Activated CD4-positive, alpha-beta T cell treated with anti-CD3 and anti-CD28 coated beads, Interleukin-10, Interleukin-2, amounts not matched to agents 100 ng/mL and 50 ng/mL, durations not matched to agents 16 hours and 8 hours (primary cell): ENCODE data around the gene DDIT3.

Source experiments
- DNase-seq: peaks from one replicate; pipeline ENCODE4 v3.0.0-alpha.2; 2020

The DDIT3 gene

DNA sequence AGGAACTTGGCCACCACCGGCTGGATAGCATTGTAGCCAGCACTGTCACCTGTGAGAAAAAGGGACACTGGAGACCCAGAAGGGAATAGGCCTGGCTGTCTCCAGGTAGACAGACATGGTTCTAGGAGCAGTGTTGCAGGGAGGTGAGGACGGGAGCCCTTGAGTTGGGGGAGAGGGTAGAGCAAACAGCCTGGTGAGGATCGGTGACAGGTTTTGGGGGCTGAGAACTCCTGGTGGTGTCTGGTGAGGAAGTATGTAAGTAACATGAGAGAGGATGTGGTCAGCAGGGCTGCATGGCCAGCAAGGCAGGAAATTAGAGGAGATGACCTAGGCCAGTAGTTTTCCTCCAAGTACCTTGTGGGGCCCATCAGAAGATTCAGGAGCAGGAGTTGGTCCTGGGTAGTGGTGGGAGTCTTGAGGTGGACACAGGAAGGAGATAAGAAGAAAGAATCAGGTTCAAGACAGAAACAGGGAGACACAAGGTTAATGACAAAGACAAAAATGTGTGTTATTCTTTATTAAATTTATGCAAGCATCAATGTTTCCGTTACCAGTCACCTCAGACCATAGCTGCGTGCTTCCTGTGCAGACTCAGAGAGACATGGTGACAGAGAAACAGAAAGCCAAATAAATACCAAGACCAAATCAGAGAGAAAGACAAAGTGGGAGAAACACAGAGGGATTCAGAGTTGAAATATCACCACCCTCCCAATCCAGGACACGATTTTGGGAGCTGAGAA, 40.8 kb downstream of the DDIT3 start, which contains the start of gene ARHGAP9:
TSS of gene ARHGAP9 (minus strand) at position 491 of the 740 bp plus-strand sequence. CDS start at position 31, 460 bp downstream.
- DNase-seq: peak; percentile 76

DNA sequence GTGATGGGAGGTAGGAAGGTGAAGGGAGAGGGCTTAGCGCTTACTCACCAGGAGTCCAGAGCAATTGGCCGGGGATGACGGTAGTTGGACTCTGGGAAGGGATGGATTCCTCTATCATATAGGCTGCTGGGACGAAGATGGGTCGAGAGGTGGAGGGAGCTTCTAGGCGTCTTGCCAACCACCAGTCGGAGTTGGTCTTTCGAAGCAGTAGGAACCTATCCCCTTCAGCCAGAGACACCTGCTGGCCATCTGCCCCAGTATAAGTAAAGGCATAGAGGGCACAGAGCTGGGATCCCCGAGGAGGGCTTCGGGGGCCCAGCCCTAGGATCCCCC, 41.3 kb downstream of the DDIT3 start:
- DNase-seq: no peak

DNA sequence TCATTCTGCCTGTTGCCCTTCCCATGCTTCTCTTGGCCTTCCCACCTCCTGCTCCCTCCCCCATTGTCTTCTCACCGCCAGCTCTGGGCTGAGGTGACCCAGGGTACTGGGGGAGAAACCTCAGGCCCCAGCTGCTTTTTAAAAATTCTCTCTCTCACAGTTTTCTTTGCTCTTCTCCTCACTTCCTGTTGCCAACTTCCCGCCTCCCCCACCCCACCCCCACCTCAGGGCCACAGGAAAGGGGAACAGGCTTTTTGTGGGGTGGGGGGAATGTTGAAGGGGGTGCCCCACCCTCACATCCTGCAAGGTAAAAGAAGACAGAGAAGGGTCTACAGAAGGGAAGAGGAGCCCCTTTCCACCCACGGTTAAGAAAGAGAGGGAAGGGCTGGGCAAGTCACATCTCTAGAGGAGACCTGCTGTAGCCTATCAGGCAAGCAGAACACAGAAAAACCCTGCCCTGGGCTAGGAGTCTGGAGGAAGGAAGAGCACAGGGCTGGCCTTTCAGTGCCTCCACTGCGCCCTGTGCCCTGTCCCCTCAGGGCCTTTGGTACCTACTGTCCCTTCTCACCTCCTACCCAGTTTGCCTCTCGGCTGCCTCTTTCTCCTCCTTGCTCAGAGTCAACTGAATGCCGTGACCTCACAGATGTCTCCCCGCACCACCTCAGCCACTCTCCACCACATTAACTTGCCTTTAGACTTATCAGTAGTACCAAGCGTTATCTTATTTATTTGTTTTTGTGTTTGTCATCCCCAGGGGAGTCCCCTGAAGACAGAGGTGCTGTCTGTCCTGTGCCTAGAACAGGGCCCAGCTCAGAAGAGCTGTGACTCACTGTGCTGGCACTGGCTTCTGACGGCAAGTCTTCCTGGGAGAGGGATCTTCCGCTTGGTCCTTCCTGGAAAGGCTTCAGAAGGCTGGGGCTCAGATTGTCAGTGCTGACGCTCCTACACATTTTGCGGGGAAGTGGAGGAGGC, 42.3 kb downstream of the DDIT3 start:
- peak; percentile 70 for DNase-seq

DNA sequence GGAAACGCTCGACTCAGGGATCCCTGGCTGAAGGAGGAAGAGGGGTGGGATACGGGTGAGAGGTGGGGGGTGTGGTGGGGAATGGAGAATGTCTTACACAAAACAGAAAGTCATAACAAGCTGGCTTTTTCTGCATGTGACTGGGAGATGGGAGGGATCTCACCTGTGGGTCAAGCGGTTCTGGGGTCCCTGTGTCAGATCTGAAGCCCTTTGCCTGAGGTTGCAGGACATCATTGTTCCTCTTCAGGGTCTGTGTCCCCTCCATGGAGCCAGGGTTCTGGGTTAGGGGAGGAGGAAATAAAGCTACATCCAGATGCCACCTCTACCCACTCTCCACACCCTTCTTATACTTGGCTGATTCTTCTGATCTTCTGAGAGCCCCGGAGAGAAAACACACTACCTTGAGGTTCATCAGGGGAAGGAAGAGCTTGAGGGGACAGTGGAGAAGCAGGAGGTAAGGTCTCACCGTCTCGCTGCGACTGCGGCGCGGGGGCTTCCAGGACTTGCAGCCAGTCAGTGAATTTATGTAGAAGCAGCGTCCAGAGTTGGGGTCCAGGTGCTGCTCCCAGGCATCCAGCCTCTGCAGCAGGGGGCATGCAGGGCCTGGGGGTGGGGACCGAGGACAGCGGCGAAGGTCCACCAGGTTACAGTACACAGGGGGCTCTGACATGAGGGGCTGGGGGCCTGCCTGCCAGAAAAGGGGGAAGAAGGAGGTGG, 43.2 kb downstream of the DDIT3 start:
- peak; percentile 23 for DNase-seq

GRCh38 chr12:57476162-57476992, 43.9 kb downstream of the DDIT3 start:
- peak; percentile 89 for DNase-seq

DNA sequence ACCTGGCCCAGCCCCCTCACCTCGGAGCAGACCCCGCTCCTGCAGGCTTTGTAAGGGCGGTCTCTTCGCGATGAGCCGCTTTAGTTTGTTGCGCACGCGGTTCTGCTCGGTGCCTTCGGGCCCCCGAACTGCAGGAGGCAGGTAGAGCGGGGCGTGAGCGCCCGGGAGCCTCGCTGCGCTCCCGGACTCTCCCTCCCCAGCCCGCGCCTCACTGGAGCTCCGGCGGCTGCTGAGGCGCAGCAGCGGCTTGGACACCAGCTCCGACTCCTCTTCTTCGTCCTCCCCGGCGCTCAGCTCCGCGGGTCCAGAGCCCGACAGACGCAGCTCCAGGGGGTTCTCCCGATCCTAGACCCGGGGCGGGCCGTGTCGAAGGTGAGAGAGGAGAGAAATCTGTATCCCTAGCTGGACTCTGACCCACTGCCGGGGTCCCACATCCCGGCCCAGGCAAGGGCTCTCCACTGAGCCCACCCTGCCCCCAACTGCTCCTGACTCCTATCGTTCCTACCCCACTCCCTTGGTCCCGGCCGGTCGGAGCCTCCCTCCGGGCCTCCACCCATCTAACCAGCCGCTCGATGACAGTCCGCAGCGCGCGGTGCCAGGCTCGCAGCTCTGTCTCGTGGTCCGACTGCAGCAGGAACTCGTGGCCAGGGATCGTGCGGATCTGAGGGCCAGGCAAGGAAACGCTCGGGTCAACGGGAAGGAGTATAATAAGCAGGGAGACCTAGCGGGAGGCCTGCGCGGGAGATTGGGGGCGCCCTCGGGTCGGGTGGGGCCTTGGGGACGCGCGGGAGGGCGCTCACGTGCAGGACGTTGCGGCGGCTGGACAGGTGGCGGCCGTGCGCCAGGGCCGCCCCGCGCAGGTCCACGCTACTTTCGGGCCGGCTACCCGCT, 44.8 kb downstream of the DDIT3 start:
- no peak for DNase-seq

GRCh38 chr12:57474862-57475261, 45.5 kb downstream of the DDIT3 start:
- DNase-seq: no peak

- DNase-seq: no peak
Observed at GRCh38 chr12:57474430-57474829, 45.9 kb downstream of the DDIT3 start.

GRCh38 chr12:57473886-57474285, 46.4 kb downstream of the DDIT3 start:
- no peak for DNase-seq

GRCh38 chr12:57473392-57473791, 46.9 kb downstream of the DDIT3 start:
- DNase-seq: no peak

GRCh38 chr12:57472391-57472790, 47.9 kb downstream of the DDIT3 start:
- DNase-seq: no peak

DNA sequence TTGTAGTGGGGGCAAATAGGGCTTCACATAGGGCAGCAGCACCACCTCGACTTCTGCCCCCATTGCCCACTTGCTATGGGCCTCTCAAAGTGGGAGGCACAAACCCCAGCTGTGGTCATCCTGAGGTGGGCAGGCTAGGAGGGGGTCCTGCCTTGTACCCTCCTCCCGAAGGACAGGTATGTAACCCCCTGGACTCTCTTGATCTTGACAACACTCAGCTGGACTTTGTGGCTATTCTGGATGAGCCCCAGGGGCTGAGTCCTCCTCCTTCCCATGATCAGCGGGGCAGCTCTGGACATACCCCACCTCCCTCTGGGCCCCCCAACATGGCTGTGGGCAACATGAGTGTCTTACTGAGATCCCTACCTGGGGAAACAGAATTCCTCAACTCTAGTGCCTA, 48.7 kb downstream of the DDIT3 start:
- DNase-seq: no peak

GRCh38 chr12:57470970-57471656, 49.2 kb downstream of the DDIT3 start:
- no peak for DNase-seq

DNA sequence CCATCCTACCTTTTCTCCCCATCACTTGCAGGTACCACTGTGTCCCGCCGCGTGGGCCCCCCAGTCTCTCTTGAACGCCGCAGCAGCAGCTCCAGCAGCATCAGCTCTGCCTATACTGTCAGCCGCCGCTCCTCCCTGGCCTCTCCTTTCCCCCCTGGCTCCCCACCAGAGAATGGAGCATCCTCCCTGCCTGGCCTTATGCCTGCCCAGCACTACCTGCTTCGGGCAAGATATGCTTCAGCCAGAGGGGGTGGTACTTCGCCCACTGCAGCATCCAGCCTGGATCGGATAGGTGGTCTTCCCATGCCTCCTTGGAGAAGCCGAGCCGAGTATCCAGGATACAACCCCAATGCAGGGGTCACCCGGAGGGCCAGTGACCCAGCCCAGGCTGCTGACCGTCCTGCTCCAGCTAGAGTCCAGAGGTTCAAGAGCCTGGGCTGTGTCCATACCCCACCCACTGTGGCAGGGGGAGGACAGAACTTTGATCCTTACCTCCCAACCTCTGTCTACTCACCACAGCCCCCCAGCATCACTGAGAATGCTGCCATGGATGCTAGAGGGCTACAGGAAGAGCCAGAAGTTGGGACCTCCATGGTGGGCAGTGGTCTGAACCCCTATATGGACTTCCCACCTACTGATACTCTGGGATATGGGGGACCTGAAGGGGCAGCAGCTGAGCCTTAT, 49.9 kb downstream of the DDIT3 start:
- DNase-seq: no peak

DNA sequence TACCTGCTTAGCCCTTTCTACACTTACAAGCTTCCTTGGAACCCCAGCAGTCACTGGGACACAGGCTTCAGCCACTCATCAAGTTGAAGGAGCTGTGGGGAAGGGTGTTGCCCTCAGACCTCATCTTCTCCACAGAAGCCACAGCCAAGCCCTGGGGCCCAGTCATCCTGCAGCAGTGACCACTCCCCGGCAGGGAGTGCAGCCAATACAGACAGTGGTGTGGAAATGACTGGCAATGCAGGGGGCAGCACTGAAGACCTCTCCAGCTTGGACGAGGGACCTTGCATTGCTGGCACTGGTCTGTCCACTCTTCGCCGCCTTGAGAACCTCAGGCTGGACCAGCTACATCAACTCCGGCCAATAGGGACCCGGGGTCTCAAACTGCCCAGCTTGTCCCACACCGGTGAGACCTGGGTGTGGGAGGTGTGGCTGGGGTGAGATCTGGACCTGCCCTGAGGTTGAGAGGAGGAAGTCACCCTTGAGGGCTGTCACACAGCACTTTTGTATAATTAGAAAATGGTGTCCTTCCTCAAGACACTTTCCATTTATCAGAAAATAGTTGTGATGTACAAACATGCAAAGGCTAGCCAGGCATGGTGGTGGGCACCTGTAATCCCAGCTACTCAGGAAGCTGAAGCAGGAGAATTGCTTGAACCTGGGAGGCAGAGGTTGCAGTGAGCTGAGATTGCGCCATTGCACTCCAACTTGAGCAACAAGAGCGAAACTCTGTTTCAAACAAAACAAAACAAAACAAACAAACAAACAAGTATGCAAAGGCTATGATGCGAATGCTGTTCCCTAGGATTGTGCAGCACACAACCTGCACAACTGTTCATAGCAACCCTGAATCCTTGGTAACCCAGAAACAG, 50.8 kb downstream of the DDIT3 start:
- no peak for DNase-seq

GRCh38 chr12:57467915-57468314, 52.4 kb downstream of the DDIT3 start:
- DNase-seq: no peak

DNA sequence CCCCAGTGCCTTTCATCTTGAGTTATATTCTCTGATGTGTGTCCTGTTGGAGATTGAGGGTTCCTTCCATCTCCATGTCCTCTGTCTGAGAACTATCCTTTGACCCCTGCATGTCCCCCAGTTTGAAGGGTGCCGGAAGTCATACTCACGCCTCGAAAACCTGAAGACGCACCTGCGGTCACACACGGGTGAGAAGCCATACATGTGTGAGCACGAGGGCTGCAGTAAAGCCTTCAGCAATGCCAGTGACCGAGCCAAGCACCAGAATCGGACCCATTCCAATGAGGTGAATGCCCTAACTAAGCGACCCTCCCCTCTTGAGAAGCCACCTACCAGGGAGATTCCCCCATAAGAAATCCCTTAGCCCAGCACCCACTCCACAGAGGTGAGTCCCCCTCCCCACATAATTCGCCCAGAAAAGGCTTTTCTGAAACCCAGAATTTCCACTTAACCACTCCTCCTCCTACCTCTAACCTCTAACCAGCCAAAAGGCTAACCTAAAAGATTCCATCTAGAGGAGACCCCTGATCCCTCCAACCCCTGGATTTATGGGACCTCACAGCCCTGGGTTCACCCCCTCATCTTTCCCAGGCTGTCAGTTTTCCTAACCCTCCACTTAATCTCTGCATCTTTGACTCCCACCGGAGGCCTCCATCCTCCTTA, 53.0 kb downstream of the DDIT3 start:
- no peak for DNase-seq
